ENCODE data around the gene GOLGA6L1.
"Not testable (repeated sequence)": the region's sequence is repeated elsewhere in the genome, so short reads cannot be mapped to it uniquely, and the experiment has no call there.

Gene GOLGA6L1, protein sequence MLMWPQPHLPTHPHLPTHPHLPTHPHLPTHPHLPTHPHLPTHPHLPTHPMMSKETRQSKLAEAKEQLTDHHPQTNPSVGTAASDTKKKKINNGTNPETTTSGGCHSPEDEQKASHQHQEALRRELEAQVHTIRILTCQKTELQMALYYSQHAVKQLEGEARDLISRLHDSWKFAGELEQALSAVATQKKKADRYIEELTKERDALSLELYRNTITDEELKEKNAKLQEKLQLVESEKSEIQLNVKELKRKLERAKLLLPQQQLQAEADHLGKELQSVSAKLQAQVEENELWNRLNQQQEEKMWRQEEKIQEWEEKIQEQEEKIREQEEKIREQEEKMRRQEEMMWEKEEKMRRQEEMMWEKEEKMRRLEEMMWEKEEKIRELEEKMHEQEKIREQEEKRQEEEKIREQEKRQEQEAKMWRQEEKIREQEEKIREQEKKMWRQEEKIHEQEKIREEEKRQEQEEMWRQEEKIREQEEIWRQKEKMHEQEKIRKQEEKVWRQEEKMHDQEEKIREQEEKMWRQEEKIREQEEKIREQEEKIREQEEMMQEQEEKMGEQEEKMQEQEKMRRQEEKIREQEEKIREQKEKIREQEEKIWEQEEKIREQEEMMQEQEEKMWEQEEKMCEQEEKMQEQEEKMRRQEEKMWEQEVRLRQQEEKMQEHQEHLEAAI

DNA sequence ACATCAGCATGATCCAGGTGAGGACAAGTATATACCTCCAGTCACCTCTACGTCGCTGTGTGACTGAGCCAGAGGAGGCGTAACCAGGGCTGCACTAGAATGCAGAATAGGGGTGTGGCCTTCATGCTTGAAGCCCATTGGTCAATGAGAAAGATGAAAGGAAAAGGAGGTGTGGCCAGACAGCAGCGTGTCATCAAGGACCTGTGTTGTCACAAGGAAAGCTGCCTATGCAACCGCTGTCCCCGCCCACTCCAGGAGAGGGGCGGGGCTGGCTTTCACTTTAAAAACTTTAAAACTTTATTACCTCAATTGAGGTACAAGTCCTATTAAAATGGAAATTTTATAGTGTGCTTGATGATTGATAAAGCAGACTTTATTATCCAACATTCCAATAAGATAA, at the start of gene GOLGA6L1:
TSS of gene GOLGA6L1 (minus strand) at position 101 of the 400 bp plus-strand sequence. CDS start at position 10, 91 bp downstream.
- H3K4me3 ChIP-seq (ENCODE audit: low read depth, low read length): not testable (repeated sequence)

DNA sequence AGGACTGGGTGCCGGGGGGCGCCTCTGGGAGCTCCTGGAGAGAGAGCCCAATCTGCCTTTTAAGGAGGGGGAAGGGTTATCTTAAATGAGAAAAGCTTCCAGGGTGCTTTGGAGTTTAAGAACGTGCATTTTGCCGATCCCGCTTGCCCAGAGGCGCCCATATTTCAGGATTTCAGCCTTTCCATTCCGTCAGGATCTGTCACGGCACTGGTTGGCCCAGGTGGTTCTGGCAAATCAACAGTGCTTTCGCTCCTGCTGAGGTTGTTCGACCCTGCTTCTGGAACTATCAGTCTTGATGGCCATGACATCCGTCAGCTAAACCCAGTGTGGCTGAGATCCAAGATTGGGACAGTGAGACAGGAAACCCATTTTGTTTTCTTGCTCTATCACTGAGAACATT, 44.6 kb upstream of the GOLGA6L1 start:
- not testable (repeated sequence) for H3K4me3 ChIP-seq (ENCODE audit: low read depth, low read length)

DNA sequence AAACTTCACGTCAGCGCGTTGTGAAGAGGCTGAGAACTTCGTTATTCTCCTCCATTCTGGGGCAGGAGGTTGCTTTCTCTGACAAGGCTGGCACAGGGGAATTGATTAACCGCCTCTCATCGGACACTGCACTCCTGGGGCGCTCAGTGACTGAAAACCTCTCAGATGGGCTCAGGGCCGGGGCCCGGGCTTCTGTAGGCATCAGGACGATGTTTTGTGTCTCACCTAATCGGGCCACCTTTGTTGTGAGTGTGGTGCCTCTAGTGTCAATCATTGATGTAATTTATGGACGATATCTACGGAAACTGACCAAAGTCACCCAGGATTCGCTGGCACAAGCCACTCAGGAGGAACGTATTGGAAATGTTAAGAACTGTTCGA, 43.9 kb upstream of the GOLGA6L1 start:
- H3K4me3 ChIP-seq (ENCODE audit: low read depth, low read length): not testable (repeated sequence)

DNA sequence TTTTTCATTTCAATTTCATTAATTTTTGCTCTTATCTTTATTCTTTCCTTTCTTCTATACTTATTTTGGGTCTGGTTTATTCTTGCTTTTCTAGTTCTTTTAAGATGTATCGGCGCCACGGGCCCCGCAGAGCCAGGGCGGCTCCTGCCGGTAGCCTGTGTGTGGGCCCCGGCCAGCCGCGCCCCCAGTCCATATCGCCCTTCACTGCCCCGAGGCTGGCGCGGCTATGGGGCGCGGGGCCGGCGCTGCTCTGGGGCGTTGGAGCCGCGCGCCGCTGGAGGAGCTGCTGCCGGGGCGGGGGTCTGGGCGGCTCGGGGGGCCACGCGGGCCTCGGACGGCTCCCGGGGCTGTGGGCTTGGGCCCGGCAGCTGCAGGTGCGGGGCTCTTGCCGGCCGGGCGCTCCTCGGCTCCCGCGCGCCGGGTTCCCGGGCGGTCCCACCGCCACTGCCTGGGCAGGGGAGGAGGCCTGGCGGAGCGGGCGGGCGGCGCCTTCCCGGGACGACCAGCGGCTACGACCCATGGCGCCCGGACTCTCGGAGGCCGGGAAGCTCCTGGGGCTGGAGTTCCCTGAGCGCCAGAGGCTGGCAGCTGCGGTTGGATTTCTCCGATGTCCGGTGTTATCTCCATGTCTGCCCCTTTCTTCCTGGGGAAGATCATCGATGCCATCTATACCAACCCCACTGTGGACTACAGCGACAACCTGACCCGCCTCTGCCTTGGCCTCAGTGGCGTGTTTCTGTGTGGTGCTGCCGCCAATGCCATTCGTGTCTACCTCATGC, 43.3 kb upstream of the GOLGA6L1 start:
- not testable (repeated sequence) for H3K4me3 ChIP-seq (ENCODE audit: low read depth, low read length)

DNA sequence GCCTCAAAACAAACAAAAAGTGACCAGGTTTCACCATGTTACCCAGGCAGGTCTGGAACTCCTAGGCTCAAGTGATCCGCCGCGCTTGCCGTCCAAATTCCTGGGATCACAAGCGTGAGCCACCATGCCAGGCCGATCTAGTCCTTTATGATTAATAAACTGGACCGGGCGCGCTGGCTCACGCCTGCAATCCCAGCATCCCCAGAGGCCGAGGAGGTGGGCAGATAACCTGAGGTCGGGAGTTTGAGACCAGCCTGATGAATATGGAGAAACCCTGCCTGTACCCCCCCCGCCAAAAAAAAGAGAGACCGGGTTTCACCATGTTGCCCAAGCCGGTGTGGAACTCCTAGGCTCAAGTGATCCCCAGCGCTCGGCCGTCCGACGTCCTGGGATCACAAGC, 40.1 kb upstream of the GOLGA6L1 start:
- not testable (repeated sequence) for H3K4me3 ChIP-seq (ENCODE audit: low read depth, low read length)

DNA sequence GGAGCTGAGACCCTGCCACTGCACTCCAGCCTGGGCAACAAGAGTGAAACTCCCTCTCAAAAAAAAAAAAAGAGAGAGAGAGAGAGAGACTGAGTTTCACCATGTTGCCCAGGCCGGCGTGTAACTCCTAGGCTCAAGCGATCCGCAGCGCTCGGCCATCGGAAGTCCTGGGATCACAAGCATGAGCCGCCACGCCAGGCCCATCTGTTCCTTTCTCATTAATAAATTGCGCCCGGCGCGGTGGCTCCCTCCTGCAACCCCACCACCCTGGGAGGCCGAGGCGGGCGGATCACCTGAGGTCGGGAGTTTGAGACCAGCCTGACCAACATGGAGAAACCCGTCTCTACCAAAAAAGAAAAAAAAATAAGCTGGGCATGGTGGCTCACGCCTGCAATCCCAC, 39.0 kb upstream of the GOLGA6L1 start:
- H3K4me3 ChIP-seq (ENCODE audit: low read depth, low read length): not testable (repeated sequence)

DNA sequence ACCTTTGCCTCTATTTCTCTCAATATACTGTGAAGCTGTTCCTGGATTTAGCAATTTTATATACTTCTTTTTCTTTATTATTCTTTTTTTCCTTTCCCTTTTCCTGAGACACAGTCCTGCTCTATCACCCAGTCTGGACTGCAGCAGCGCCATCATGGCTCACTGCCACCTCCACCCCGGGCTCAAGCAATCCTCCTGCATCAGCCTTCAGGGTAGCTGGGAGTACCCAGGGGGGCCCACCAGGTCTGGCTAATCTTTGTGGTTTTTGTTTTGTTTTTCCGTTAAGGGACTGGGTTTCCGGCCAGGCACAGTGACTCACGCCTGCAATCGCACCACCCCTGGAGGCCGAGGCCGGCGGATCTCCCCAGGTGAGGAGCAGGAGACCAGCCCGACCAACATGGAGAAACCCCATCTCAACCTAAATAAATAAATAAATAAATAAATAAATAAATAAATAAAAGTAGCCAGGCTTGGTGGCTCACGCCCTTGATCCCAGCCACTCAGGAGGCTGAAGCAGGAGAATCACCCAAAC, 38.1 kb upstream of the GOLGA6L1 start:
- H3K4me3 ChIP-seq (ENCODE audit: low read depth, low read length): not testable (repeated sequence)

DNA sequence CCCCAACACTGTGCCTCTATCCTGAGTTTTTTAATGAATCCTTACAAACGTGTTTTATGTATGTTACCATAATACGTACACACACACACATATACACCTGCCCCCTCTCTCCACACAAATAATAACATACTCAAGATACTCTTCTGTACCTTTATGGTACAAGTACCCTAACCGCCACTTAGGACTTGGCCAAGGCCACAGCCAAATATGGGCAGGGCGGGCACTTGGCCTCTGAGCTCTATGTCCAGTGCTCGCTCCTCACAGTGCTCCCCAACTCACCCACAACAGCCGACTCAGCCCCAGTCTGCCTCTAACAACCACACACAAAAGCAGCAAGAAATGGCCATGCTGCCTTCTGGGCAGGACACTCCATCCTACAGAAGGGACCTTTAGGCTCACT, 3.8 kb downstream of the GOLGA6L1 start:
- not testable (repeated sequence) for H3K4me3 ChIP-seq (ENCODE audit: low read depth, low read length)

DNA sequence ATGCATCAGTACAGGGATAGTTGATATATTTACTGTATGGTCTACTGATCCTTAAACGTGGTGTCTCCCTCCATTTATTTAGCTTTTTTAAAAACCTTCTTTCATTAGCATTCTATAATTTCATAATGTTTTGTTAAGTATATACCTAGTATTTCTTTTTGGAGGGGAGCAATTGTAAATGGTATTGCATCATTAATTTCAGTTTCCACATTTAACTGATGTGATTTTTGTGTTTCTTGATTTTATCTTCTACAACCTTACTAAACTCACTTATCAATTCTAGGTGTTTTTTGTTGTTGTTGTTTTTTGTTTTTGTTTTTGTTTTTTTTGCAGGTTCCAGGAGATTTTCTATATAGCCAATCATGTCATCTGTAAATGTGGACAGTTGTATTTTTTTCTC, 18.4 kb downstream of the GOLGA6L1 start:
- TF ChIP-seq, protein P1, sequence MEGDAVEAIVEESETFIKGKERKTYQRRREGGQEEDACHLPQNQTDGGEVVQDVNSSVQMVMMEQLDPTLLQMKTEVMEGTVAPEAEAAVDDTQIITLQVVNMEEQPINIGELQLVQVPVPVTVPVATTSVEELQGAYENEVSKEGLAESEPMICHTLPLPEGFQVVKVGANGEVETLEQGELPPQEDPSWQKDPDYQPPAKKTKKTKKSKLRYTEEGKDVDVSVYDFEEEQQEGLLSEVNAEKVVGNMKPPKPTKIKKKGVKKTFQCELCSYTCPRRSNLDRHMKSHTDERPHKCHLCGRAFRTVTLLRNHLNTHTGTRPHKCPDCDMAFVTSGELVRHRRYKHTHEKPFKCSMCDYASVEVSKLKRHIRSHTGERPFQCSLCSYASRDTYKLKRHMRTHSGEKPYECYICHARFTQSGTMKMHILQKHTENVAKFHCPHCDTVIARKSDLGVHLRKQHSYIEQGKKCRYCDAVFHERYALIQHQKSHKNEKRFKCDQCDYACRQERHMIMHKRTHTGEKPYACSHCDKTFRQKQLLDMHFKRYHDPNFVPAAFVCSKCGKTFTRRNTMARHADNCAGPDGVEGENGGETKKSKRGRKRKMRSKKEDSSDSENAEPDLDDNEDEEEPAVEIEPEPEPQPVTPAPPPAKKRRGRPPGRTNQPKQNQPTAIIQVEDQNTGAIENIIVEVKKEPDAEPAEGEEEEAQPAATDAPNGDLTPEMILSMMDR (IDR thresholded peaks at IDR 0.05; ENCODE audit: low read depth, low read length): no peak

DNA sequence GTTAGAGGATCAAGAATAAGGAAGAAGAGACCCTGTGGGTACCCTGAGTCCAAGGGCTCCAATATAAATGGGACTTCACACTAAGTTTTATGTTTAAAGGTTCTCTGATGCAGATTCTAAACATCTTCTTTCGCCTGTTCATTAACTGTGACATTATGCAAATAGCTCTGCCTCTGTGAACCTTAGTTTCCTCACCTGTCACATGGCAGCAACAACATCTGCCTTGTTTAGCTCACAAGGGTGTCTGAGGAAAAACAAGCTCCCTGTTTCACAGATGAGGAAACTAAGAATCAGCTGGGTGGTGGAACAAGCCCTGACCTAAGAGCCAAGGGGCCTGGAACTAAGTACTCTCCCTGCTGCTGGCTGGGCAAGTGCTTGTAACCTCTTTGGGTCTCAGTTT, 40.8 kb downstream of the GOLGA6L1 start:
- H3K4me3 ChIP-seq (ENCODE audit: low read depth, low read length): no peak overlapping the region
- TF ChIP-seq, protein P1 (IDR thresholded peaks at IDR 0.05; ENCODE audit: low read depth, low read length): no peak

More for the DNA sequence above, 18.4 kb downstream of the GOLGA6L1 start:
- no peak overlapping the region for H3K4me3 ChIP-seq (ENCODE audit: low read depth, low read length)

DNA sequence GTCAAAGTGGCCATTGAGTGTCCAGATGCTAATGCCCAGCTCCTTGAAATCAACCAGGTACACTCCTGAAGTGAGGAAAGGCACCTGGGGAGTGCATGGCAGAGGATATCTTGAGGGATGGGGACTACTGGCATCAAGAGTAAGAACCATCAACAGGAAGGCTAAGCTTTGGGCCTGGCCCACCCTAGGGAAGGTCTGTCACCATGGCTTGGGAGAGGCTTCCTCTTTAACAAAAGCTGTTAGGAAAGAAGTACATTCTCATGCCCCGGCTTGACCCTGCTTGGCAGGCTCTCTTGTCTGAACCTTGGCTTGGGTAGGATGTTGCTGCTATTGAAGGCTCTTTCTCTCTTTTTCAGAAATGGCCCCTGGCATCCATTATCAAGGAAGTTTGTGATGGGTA, 53.5 kb downstream of the GOLGA6L1 start:
- H3K4me3 ChIP-seq (ENCODE audit: low read depth, low read length): no peak overlapping the region
- TF ChIP-seq, protein P1 (IDR thresholded peaks at IDR 0.05; ENCODE audit: low read depth, low read length): no peak

DNA sequence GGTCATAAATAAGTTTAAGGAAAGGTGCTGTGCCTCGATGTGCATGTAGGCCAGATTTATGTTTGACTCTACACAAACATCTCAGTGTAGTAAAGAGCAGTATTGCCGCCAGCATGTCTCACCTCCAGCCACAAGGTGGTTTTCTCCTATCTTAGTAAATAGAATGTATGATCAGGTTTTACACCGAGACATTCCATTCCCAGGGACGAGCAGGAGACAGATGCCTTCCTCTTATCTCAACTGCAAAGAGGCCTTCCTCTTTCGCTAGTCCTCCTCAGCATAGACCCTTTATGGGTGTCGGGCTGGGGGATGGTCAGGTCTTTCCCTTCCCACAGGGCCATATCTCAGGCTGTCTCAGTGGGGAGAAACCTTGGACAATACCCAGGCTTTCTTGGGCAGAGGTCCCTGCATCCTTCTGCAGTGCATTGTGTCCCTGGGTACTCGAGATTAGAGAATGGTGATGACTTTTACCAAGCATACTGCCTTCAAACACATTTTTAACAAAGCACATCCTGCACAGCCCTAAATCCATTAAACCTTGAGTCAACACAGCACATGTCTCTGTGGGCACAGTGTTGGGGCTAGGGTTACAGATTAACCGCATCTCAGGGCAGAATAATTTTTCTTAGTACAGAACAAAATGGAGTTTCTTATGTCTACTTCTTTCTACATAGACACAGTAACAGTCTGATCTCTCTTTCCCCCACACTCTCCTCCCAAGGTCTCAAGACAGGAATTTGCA, 54.5 kb downstream of the GOLGA6L1 start:
- not testable (repeated sequence) for H3K4me3 ChIP-seq (ENCODE audit: low read depth, low read length)
